Measurements from ENCODE around the gene MRPL2. TPM values are rescaled to one million over a fixed set of nuclear protein-coding genes. Genes with fewer than 3 reads are reported as not detected.
A peak's percentile ranks its signal among the peaks of the same experiment; 100 is the strongest.

Gene MRPL2
- total RNA-seq, 1 donor from 2014 or later = 47.4 TPM

GRCh38 chr6:43020052-43020705 is 39.1 kb downstream of the MRPL2 start:
- Histone ChIP-seq H2AFZ (ENCODE audit: low read depth, low read length) (no peak overlapping the region), H3K27ac (ENCODE audit: low read depth, low read length) (no peak overlapping the region), H3K27me3 (ENCODE audit: insufficient read depth, low read length) (no peaks in the 10 kb centered on the region), H3K4me2 (ENCODE audit: low read length) (no peak overlapping the region), H3K9ac (ENCODE audit: low read length) (no peak overlapping the region), H3K4me1 (ENCODE audit: insufficient read depth, low read length) (peaks cover 14% of the 10 kb centered on the region), H3K79me2 (ENCODE audit: insufficient read depth, low read length) (peaks cover 83% of the 10 kb centered on the region), H3K36me3 (ENCODE audit: insufficient read depth, low read length) (peaks cover 28% of the 10 kb centered on the region), H3K4me3 (ENCODE audit: insufficient read depth, low read depth, low read length) (no peak overlapping the region), H4K20me1 (ENCODE audit: insufficient read depth, low read length) (peaks cover 30% of the 10 kb centered on the region), H3K9me3 (ENCODE audit: insufficient read depth, low read depth, low read length) (no peaks in the 10 kb centered on the region)
- H3K27me3 Mint-ChIP-seq (ENCODE audit: low read depth, unreplicated experiment) = no peaks in the 10 kb centered on the region
- H3K9me3 Mint-ChIP-seq (ENCODE audit: unreplicated experiment) = no peaks in the 10 kb centered on the region
- H3K4me1 Mint-ChIP-seq (ENCODE audit: low read depth, unreplicated experiment) = peaks cover 11% of the 10 kb centered on the region
- peak overlapping the region; percentile 47 for H3K27ac Mint-ChIP-seq (ENCODE audit: unreplicated experiment)
- no peak for TF ChIP-seq EZH2 (IDR thresholded peaks at IDR 0.05; ENCODE audit: insufficient read depth, low read length)
- TF ChIP-seq, protein P1, sequence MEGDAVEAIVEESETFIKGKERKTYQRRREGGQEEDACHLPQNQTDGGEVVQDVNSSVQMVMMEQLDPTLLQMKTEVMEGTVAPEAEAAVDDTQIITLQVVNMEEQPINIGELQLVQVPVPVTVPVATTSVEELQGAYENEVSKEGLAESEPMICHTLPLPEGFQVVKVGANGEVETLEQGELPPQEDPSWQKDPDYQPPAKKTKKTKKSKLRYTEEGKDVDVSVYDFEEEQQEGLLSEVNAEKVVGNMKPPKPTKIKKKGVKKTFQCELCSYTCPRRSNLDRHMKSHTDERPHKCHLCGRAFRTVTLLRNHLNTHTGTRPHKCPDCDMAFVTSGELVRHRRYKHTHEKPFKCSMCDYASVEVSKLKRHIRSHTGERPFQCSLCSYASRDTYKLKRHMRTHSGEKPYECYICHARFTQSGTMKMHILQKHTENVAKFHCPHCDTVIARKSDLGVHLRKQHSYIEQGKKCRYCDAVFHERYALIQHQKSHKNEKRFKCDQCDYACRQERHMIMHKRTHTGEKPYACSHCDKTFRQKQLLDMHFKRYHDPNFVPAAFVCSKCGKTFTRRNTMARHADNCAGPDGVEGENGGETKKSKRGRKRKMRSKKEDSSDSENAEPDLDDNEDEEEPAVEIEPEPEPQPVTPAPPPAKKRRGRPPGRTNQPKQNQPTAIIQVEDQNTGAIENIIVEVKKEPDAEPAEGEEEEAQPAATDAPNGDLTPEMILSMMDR (IDR thresholded peaks at IDR 0.05; ENCODE audit: insufficient read depth, low read depth, low read length) = no peak
- peaks cover 11% of the 10 kb centered on the region for H3K36me3 Mint-ChIP-seq (ENCODE audit: low read depth, unreplicated experiment)
- FAIRE-seq (no peak), DNase-seq (ENCODE audit: low read depth) (no peak)
- H3K4me3 Mint-ChIP-seq (ENCODE audit: unreplicated experiment) = peak overlapping the region; percentile 64

GRCh38 chr6:43019152-43019551 is 40.1 kb downstream of the MRPL2 start:
- Histone ChIP-seq H3K9ac (ENCODE audit: low read length) (peak overlapping the region; percentile 19), H3K79me2 (ENCODE audit: insufficient read depth, low read length) (peaks cover 84% of the 10 kb centered on the region), H3K9me3 (ENCODE audit: insufficient read depth, low read depth, low read length) (no peaks in the 10 kb centered on the region), H3K27me3 (ENCODE audit: insufficient read depth, low read length) (no peaks in the 10 kb centered on the region), H3K4me2 (ENCODE audit: low read length) (no peak overlapping the region), H3K4me1 (ENCODE audit: insufficient read depth, low read length) (peaks cover 21% of the 10 kb centered on the region), H3K4me3 (ENCODE audit: insufficient read depth, low read depth, low read length) (no peak overlapping the region), H2AFZ (ENCODE audit: low read depth, low read length) (no peak overlapping the region), H3K27ac (ENCODE audit: low read depth, low read length) (no peak overlapping the region), H4K20me1 (ENCODE audit: insufficient read depth, low read length) (peaks cover 20% of the 10 kb centered on the region), H3K36me3 (ENCODE audit: insufficient read depth, low read length) (peaks cover 19% of the 10 kb centered on the region)
- Mint-ChIP-seq H3K4me3 (ENCODE audit: unreplicated experiment) (no peak overlapping the region), H3K27ac (ENCODE audit: unreplicated experiment) (no peak overlapping the region), H3K27me3 (ENCODE audit: low read depth, unreplicated experiment) (no peaks in the 10 kb centered on the region), H3K36me3 (ENCODE audit: low read depth, unreplicated experiment) (peaks cover 10% of the 10 kb centered on the region), H3K9me3 (ENCODE audit: unreplicated experiment) (no peaks in the 10 kb centered on the region), H3K4me1 (ENCODE audit: low read depth, unreplicated experiment) (peaks cover 15% of the 10 kb centered on the region)
- no peak for FAIRE-seq
- TF ChIP-seq, protein P1 (IDR thresholded peaks at IDR 0.05; ENCODE audit: insufficient read depth, low read depth, low read length) = no peak
- DNase-seq (ENCODE audit: low read depth) = no peak

DNA sequence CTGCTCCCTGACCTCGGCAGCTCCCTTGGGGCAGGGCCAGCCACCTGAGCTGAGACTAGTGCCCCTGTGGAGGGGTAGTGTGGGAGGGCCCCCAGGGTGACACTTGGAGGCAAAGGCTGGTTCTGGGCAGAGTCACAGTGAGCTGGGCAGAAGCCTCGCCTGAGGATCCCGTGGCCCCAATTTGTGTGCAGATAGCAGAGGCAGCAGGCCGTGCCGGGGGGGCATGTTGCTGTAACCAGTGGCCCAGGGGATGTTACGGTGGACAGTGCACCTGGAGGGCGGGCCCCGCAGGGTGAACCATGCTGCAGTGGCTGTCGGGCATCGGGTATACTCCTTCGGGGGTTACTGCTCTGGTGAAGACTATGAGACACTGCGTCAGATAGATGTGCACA is 42.3 kb downstream of the MRPL2 start:
- Histone ChIP-seq H3K4me1 (ENCODE audit: insufficient read depth, low read length) (peaks cover 33% of the 10 kb centered on the region), H2AFZ (ENCODE audit: low read depth, low read length) (no peak overlapping the region), H3K9me3 (ENCODE audit: insufficient read depth, low read depth, low read length) (no peaks in the 10 kb centered on the region), H3K9ac (ENCODE audit: low read length) (peak overlapping the region; percentile 31), H4K20me1 (ENCODE audit: insufficient read depth, low read length) (peaks cover 27% of the 10 kb centered on the region), H3K27ac (ENCODE audit: low read depth, low read length) (no peak overlapping the region), H3K27me3 (ENCODE audit: insufficient read depth, low read length) (no peaks in the 10 kb centered on the region), H3K36me3 (ENCODE audit: insufficient read depth, low read length) (peaks cover 16% of the 10 kb centered on the region), H3K79me2 (ENCODE audit: insufficient read depth, low read length) (peaks cover 79% of the 10 kb centered on the region), H3K4me3 (ENCODE audit: insufficient read depth, low read depth, low read length) (no peak overlapping the region), H3K4me2 (ENCODE audit: low read length) (no peak overlapping the region)
- no peak for FAIRE-seq
- Mint-ChIP-seq H3K4me1 (ENCODE audit: low read depth, unreplicated experiment) (peaks cover 17% of the 10 kb centered on the region), H3K4me3 (ENCODE audit: unreplicated experiment) (peak overlapping the region; percentile 12), H3K27ac (ENCODE audit: unreplicated experiment) (no peak overlapping the region), H3K27me3 (ENCODE audit: low read depth, unreplicated experiment) (no peaks in the 10 kb centered on the region), H3K9me3 (ENCODE audit: unreplicated experiment) (no peaks in the 10 kb centered on the region), H3K36me3 (ENCODE audit: low read depth, unreplicated experiment) (peaks cover 12% of the 10 kb centered on the region)
- TF ChIP-seq EZH2 (IDR thresholded peaks at IDR 0.05; ENCODE audit: insufficient read depth, low read length) = no peak
- TF ChIP-seq, protein P1 (IDR thresholded peaks at IDR 0.05; ENCODE audit: insufficient read depth, low read depth, low read length) = no peak
- no peak for DNase-seq (ENCODE audit: low read depth)
